GM21390 (cell line): ENCODE measurements around the gene ICAM4.
A peak's percentile ranks its signal among the peaks of the same experiment; 100 is the strongest.

Experiments used
- ATAC-seq: cut with Tn5 transposase; IDR thresholded peaks from one replicate; pipeline ENCODE4 v1.9.1; 2021; ENCODE audit not compliant: unreplicated experiment

The ICAM4 gene

DNA sequence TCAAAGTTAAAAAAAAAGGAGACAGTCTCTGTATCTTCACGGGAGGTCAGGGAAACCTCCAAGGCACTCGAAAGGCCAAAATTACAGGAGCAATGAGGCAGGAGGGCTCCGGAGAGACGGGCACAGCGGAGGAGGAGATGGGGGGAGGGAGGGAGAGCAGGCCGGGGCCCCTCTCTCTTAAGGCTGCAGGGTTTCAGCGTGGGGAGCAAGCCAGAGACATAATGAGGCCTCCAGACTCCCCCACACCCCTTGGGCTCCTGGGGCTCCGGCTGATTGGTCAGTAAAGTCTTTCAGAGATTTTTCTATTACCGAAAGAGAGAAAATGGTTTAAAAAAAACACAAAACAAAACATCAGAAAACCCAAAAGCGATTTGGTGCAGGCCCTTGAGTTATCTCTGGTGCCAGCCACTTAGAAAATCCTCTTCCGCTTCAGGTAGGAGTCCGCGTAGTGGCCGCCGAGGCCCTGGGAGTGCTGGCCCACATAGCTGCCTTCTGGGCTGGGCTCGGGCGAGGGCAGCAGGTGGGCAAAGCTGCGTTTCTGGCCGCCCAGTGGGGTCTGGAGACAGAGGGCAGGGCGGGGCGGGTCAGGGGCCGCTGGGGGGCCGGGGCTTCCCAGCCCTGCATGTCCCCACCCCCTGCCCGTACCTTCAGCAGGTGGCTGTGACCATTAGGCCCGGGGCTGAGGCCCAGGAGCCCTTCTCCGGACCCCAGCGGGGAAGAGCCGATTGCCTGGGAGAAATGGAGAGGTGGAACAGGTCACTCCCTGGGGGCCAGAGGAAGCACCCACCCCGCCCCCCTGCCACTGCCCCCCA is 30.5 kb downstream of the ICAM4 start:
- no peak for ATAC-seq

GRCh38 chr19:10317857-10318462 is 31.2 kb downstream of the ICAM4 start:
- no peak for ATAC-seq

DNA sequence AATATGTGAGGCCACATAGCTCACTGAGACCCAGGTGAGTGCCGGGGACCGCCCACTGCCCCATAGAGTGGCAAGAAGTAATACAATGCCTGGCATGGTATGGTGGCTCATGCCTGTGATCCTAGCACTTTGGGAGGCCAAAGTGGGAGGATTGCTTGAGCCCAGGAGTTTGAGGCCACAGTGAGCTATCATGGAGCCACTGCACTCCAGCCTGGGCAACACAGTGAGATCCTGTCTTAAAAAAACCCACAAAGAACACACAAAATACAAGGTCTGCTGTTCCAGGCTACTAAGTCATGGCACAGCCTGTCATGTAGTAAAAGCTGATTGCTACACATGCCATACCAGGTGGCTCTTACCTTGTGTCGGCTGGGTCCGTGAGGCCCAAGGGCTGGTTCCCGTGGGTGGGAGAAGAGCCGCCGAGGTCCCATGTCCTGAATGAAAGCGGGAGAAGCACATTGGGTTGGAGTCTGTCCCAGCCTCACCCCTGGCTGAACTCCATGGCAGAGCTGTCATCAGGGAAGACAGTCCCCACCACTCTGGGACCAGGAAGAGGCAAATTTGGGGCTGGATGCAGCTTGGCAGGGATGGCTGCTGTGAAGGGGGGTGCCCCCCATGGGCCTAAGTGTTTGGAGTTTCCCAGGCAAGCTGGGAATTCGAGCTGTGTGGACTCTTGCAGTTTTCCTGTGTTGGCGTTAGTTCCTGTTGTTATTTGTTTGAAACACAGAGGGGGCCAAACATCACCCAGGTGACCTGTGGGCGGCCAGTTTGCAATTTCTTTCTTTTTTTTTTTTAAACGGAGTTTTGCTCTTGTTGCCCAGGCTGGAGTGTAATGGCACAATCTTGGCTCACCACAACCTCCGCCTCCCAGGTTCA is 32.3 kb downstream of the ICAM4 start:
- no peak for ATAC-seq

- no peak for ATAC-seq
Observed at GRCh38 chr19:10320602-10321416, 34.1 kb downstream of the ICAM4 start.

GRCh38 chr19:10321417-10321797 is 34.7 kb downstream of the ICAM4 start:
- ATAC-seq, result no peak

GRCh38 chr19:10321874-10322835 is 35.4 kb downstream of the ICAM4 start:
- no peak for ATAC-seq

- ATAC-seq, result no peak
Observed at GRCh38 chr19:10325732-10326131, 39.0 kb downstream of the ICAM4 start.

- ATAC-seq, result no peak
Observed at GRCh38 chr19:10327793-10328192, 41.0 kb downstream of the ICAM4 start.

DNA sequence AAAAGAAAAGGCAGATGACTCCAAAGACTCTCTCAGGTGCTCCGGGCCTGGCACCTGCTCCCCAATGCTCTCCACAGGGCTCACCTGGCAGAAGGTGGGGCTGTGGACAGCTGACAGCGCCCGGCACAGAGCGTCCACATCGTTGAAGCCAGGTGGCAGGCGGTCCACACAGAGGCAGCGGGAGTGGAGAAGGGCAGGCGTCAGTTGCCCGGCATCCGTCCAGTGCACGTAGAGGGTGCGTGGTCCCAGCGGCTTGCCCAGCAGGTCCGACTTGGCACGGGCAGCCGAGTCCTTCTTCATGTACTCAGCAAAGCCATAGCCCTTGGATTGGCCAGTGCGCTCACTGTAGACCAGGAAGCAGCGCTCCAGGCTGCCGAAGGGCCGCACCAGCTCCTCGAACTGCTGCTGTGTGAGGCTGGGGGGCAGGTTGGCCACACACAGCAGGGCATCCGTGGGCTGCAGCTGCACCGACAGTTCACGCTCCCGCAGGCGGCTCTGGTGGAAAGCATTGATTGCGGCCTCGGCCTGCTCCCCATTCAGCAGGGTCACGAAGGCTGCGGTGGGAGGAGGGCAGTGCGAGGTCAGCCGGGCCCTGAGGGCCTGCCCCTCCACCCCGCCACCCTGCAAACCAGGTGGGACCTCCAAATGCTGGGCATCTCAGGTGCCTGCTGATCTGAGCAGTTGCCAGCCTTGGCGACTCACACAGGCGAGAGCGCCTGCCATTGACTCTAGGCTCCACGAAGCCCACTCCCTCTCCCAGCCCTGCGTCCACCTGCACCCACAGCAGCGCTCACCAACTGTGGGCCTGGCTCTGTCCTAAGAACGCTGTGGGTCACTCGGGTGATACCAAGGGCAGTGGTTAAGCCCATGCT is 42.0 kb downstream of the ICAM4 start:
- ATAC-seq, result no peak

DNA sequence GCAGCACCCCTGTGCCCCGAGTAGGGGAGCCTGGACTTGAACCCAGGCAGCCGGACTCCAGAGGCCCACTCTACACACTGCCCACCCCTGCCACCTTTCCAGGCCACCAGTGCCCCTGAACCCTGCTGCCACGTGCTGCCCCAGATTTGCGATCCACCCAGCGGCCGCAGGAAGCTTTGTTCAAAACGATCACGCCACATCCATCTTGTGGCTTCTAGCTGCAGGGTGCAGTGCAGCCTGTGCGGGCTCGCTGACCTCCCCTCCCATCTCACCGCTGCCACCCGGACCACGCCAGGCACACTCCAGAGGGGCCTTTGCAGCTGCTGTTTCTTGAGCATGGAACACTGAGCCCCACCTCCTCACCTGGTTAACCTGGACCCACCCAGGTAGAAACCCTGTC is 42.8 kb downstream of the ICAM4 start:
- ATAC-seq, result no peak

DNA sequence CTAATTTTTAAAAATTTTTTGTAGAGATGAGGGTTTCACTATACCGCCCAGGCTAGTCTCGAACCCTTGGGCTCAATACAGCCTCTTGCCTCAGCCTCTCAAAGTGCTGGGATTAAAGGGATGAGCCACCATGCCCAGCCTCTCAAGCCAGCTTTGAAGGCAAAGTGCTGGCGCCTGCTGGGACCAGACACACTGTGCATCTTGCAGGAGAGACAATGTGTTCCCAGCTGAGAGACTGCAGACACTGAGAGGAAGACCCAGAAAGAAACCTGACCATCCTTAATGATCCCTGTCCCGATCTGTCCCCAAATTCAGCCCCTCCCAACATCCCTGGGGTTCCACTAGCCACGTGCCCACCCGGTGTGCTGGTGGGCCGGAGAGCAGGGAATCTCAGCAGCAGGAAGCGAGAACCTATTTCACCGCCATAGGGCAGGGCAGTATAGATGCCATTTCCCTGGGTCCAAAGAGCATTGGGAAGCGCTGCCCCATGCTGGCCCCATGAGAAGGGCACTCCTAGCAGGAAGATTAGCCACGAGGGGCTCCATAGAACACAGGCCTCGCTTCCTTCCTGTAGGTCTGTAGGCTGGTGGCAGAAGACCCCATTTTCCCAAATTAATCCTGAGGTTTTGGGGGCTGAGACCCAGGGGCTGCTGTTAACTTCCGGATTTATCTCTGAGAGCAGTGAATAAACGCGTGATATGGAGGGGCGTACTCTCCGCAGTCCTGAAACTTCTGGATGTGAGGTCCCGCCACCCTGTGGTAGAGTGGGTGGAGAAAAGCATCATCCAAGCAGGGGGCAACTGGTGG is 45.6 kb downstream of the ICAM4 start:
- no peak for ATAC-seq

- ATAC-seq, result peak; percentile 84
Observed at GRCh38 chr19:10332965-10333757, 46.4 kb downstream of the ICAM4 start, which contains the start of gene RAVER1. Gene RAVER1, minus strand, starts transcription at chr19:10333529. Its CDS starts 22 bp downstream, at chr19:10333507.

DNA sequence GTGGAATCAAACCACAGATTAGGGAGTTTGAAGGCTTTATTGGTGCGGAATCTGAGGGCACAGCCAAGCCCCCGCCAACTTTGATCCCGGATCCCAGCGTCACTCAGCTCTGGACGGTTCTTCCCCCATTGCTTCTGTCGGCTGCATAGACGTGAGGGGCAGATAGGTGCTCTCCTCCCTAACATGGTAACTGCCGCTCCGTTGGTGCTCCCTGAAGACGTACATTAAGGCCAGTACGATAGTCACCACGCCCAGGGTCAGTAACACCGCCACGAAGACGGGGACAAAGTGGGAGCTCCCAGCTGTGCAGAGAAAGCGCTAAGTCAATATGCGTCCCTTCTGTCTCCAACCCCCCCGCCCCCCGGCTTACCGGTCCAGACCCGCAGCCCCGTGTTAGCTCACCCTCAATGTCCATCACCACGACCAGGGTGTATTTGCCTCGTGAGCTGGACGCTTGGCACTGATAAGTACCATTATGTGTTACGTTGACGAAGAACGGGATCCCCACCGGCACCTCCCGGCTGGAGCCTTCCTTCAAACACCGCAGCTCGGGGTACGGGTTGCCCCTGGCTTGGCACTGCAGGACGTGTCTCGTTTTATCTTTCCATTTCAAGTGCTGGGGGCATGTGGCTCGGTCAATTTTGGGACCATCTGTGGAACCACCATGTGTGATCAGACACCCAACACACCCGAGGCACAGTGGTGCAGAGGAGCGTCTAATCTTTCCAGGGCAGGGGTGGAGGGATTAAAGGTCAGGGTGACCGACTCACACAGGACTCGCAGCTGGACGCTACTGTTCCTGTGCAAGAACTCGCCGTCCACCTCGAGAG is 47.2 kb downstream of the ICAM4 start:
- no peak for ATAC-seq

DNA sequence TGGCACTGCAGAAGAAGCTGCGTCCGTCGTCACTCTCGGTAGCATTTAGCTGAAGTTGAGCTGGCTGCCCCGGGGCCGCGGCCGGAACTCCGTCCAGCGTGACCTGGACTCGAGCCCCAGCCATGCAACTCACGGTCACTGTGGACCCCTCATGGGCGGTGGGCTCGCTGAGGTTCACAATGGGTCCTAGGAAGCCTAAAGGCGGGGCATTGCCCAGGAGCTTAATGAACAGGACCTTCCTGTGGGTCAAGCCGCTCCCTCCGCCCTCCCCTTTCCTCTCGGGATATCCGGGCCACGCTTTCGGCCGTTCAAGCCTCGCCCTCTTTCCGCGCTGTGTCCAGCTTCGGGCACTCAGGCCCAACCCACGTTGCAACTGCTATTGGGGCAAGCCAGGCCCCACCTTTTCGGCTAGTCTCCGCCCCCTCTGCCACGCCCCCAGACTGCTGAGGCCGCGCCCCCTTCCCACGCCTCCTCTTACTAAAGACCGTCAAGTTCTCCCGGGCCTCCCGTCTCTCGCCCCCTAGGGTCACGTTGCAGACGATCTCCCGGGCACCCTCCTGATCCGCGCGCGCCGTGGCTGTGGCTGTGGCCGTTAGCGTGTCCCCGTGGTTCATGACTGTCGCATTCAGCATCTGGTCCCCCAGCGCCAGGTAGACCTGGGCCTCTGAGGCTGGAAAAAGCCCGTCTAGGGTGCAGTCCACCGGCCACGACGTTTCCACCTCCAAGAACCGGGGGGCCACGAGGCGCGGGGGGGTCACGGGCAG is 48.0 kb downstream of the ICAM4 start:
- no peak for ATAC-seq

GRCh38 chr19:10335352-10335985 is 48.7 kb downstream of the ICAM4 start:
- ATAC-seq, result no peak
